Stimulated activated CD4-positive, alpha-beta T cell treated with anti-CD3 and anti-CD28 coated beads, Interleukin-4, amount 100 ng/mL, for 1 hour (primary cell): ENCODE measurements around the gene RECQL5.

Experiments used
- DNase-seq: peaks from one replicate; pipeline ENCODE4 v3.0.0-alpha.2; 2020

The RECQL5 gene

GRCh38 chr17:75685499-75685898 is 18.5 kb upstream of the RECQL5 start:
- DNase-seq, result no peak

GRCh38 chr17:75684924-75685323 is 18.0 kb upstream of the RECQL5 start:
- DNase-seq, result no peak

- DNase-seq, result no peak
Observed at GRCh38 chr17:75684249-75684648, 17.3 kb upstream of the RECQL5 start.

- DNase-seq, result no peak
Observed at GRCh38 chr17:75683583-75683982, 16.6 kb upstream of the RECQL5 start.

GRCh38 chr17:75681289-75681688 is 14.3 kb upstream of the RECQL5 start:
- DNase-seq, result no peak

- DNase-seq, result no peak
Observed at GRCh38 chr17:75680431-75680830, 13.5 kb upstream of the RECQL5 start.

GRCh38 chr17:75679706-75680211 is 12.8 kb upstream of the RECQL5 start:
- DNase-seq, result no peak

- DNase-seq, result no peak
Observed at GRCh38 chr17:75676461-75676860, 9.5 kb upstream of the RECQL5 start.

GRCh38 chr17:75673487-75673886 is 6.5 kb upstream of the RECQL5 start:
- no peak for DNase-seq

- no peak for DNase-seq
Observed at GRCh38 chr17:75672011-75672410, 5.1 kb upstream of the RECQL5 start.

- DNase-seq, result no peak
Observed at GRCh38 chr17:75670868-75671267, 3.9 kb upstream of the RECQL5 start.

GRCh38 chr17:75668489-75668888 is 1.5 kb upstream of the RECQL5 start:
- no peak for DNase-seq

GRCh38 chr17:75667825-75668224 is 871 bp upstream of the RECQL5 start:
- DNase-seq, result no peak

- no peak for DNase-seq
Observed at GRCh38 chr17:75665981-75666380, 973 bp downstream of the RECQL5 start.

- DNase-seq, result no peak
Observed at GRCh38 chr17:75664099-75664549, 2.8 kb downstream of the RECQL5 start.

GRCh38 chr17:75662511-75662910 is 4.4 kb downstream of the RECQL5 start:
- no peak for DNase-seq

- no peak for DNase-seq
Observed at GRCh38 chr17:75661531-75661930, 5.4 kb downstream of the RECQL5 start.

GRCh38 chr17:75658237-75658636 is 8.7 kb downstream of the RECQL5 start:
- DNase-seq, result no peak

- no peak for DNase-seq
Observed at GRCh38 chr17:75654176-75654575, 12.8 kb downstream of the RECQL5 start.

- DNase-seq, result no peak
Observed at GRCh38 chr17:75652934-75653549, 13.9 kb downstream of the RECQL5 start.

- DNase-seq, result no peak
Observed at GRCh38 chr17:75652341-75652740, 14.6 kb downstream of the RECQL5 start.

- no peak for DNase-seq
Observed at GRCh38 chr17:75650874-75651273, 16.1 kb downstream of the RECQL5 start.

- no peak for DNase-seq
Observed at GRCh38 chr17:75649687-75650086, 17.3 kb downstream of the RECQL5 start.

- no peak for DNase-seq
Observed at GRCh38 chr17:75647921-75648320, 19.0 kb downstream of the RECQL5 start.

- DNase-seq, result no peak
Observed at GRCh38 chr17:75647061-75647460, 19.9 kb downstream of the RECQL5 start.
